Measurements from ENCODE around the gene TMEM11. TPM values are rescaled to one million over a fixed set of nuclear protein-coding genes. Genes with fewer than 3 reads are reported as not detected.

The TMEM11 gene
- total and polyA plus RNA-seq, 2 of the 4 experiments (the other 2 are of a cell fraction): 19.9 to 44.7 TPM

DNA sequence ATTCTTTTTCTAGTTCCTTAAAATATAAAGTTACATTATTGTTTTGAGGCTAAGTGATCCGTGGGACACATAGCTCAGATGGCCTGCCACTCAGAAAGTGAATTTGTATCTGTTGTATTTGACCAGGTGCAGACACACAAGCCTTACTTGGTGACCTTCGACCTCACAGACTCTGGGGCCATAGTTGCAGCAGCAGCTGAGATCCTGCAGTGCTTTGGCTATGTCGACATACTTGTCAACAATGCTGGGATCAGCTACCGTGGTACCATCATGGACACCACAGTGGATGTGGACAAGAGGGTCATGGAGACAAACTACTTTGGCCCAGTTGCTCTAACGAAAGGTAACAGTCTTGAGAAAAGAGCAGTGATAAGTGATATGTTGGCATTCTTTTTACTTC lies 30.5 kb downstream of the TMEM11 start:
- dilution Hi-C loops (cut with HindIII; ENCODE audit: low sequenced_read_pairs, unreplicated experiment): no loop called here
- Histone ChIP-seq H4K20me1 (ENCODE audit: insufficient read depth, low read length) (no peaks in the 10 kb centered on the region), H2AFZ (replicated peaks; ENCODE audit: low read length, poor library complexity) (no peak overlapping the region), H3K14ac (replicated peaks; ENCODE audit: low read depth, low read length) (no peak overlapping the region), H3K79me1 (ENCODE audit: low read depth in 1 of 2, low read length in 2 of 2) (no peaks in the 10 kb centered on the region), H3K36me3 (ENCODE audit: control insufficient read depth, insufficient read depth, low read length) (peaks cover 6% of the 10 kb centered on the region; the same call in 1 of the 2 replicates), H2BK15ac (ENCODE audit: low read depth, low read length) (no peak overlapping the region), H3K4me1 (ENCODE audit: control insufficient read depth, insufficient read depth, low read length) (no peaks in the 10 kb centered on the region), H2AK5ac (ENCODE audit: low read depth, low read length) (no peak overlapping the region), H4K5ac (ENCODE audit: low read depth, low read length) (no peak overlapping the region), H3K18ac (ENCODE audit: low read depth, low read length) (no peak overlapping the region), H3K9me1 (ENCODE audit: insufficient read depth, low read length) (0 out of 2 replicates have a peak, but pooled peaks cover 3% of the 10 kb centered on the region), H2BK20ac (ENCODE audit: low read depth, low read length) (no peak overlapping the region), H3K4ac (ENCODE audit: low read depth, low read length) (no peak overlapping the region), H3K23ac (ENCODE audit: low read depth, low read length) (no peak overlapping the region), H2BK120ac (ENCODE audit: low read depth, low read length) (no peak overlapping the region), H2AK9ac (replicated peaks; ENCODE audit: low read depth, low read length, poor library complexity) (no peak overlapping the region), H3K9me3 (ENCODE audit: control insufficient read depth, insufficient read depth, low read length) (no peaks in the 10 kb centered on the region), H4K8ac (ENCODE audit: low read depth in 2 of 2, low read length in 2 of 2) (no peak overlapping the region), H4K91ac (ENCODE audit: insufficient read depth, low read depth, low read length) (no peak overlapping the region), H3K27me3 (ENCODE audit: control insufficient read depth, insufficient read depth, low read length) (no peaks in the 10 kb centered on the region), H2BK5ac (ENCODE audit: low read depth, low read length, poor library complexity, severe bottlenecking) (no peak overlapping the region), H3K56ac (ENCODE audit: extremely low read depth, insufficient read depth, low read length) (no peak overlapping the region), H3K27ac (ENCODE audit: insufficient read depth, low read length) (no peak overlapping the region), H3K4me2 (ENCODE audit: low read depth, low read length) (no peak overlapping the region), H3K4me3 (ENCODE audit: insufficient read depth, low read depth, low read length) (no peak overlapping the region), H3K9ac (ENCODE audit: low read depth, low read length) (no peak overlapping the region)
- in situ Hi-C loops (cut with MboI; ENCODE audit: low sequenced_read_pairs): no loop called here
- WGBS, 2 experiments (ENCODE audit: extremely low coverage in 2 of 2, insufficient read length in 1 of 2): 56% methylated on average over 1 of the region's 5 CpGs; no CpG with 5 or more reads in 1 of the 2 experiments
- no TSS peak for BruUV-seq (replicated peaks)
- CTCF ChIA-PET: no interaction called here
- no peak for ATAC-seq (ENCODE audit: low read depth)
- TF ChIP-seq MAFK (IDR thresholded peaks at IDR 0.05; ENCODE audit: low read depth, low read length): no peak
- TF ChIP-seq RAD21 (IDR thresholded peaks at IDR 0.05; ENCODE audit: low read length): no peak
- no peak for TF ChIP-seq CHD1 (IDR thresholded peaks at IDR 0.05; ENCODE audit: low read depth, low read length)
- TF ChIP-seq SMC3 (IDR thresholded peaks at IDR 0.05; ENCODE audit: low read depth, low read length): no peak
- no peak for TF ChIP-seq MAZ (IDR thresholded peaks at IDR 0.05; ENCODE audit: borderline replicate concordance, low read depth, low read length)
- TF ChIP-seq RFX5 (IDR thresholded peaks at IDR 0.05; ENCODE audit: low read depth, low read length): no peak
- intact Hi-C loops (cut with micrococcal nuclease): no loop called here
- POLR2A ChIA-PET (ENCODE audit: unreplicated experiment): no interaction called here
- DNase-seq: no peak

Data from IMR-90 (cell line).